Lung (tissue), 12 donors: ENCODE results near the gene GPR62. TPM values are rescaled to one million over a fixed set of nuclear protein-coding genes. Genes with fewer than 3 reads are reported as not detected.

ENCODE experiments used
- ATAC-seq: fragments of 200-7000 bp; cut with Tn5 transposase; one replicate; pipeline ENCODE4 v1.9.1; 2020; ENCODE audit warnings: moderate number of reproducible peaks; ENCODE audit not compliant: insufficient read depth, low FRiP score
- DNase-seq, 3 donors: peaks; one replicate each; pipeline ENCODE4 v3.0.0-alpha.2; 2013 to 2017
- H3K27ac ChIP-seq, 2 donors: one replicate each; pipeline ENCODE4 v1.5.1; 2013; ENCODE audit warnings: mild to moderate bottlenecking in 2 of 2, moderate library complexity in 2 of 2, control low read depth in 1 of 2, inconsistent platforms in 1 of 2, low read depth in 1 of 2, low read length in 1 of 2
- H3K27me3 ChIP-seq, 3 donors: one replicate each; pipeline ENCODE4 v1.5.1; 2013; ENCODE audit warnings: low read length in 2 of 3; ENCODE audit not compliant: control insufficient read depth in 3 of 3, insufficient read depth in 3 of 3
- H3K36me3 ChIP-seq, 4 donors: one replicate each; pipeline ENCODE4 v1.5.1; 2013; ENCODE audit warnings: low read length in 4 of 4, mild to moderate bottlenecking in 1 of 4, moderate library complexity in 1 of 4; ENCODE audit not compliant: control insufficient read depth in 4 of 4, insufficient read depth in 4 of 4
- H3K4me1 ChIP-seq, 5 donors: one replicate each; pipeline ENCODE4 v1.5.1; 2013; ENCODE audit warnings: low read length in 5 of 5, mild to moderate bottlenecking in 2 of 5, moderate library complexity in 1 of 5; ENCODE audit not compliant: control insufficient read depth in 5 of 5, insufficient read depth in 5 of 5
- H3K4me3 ChIP-seq: one replicate; pipeline ENCODE4 v1.5.1; 2013; ENCODE audit warnings: mild to moderate bottlenecking, control low read depth, moderate library complexity
- H3K9ac ChIP-seq, 2 donors: one replicate each; pipeline ENCODE4 v1.5.1; 2013; ENCODE audit warnings: low read length in 2 of 2, control low read depth in 1 of 2; ENCODE audit not compliant: insufficient read depth in 1 of 2
- H3K9me3 ChIP-seq, 4 donors: one replicate each; pipeline ENCODE4 v1.5.1; 2013; ENCODE audit warnings: low read length in 3 of 4, mild to moderate bottlenecking in 1 of 4, moderate library complexity in 1 of 4; ENCODE audit not compliant: control insufficient read depth in 4 of 4, insufficient read depth in 3 of 4
- WGBS, 2 donors: extraction: QIAGEN DNeasy Blood & Tissue Kit; methylation state at CpG; one replicate each; pipeline ENCODE4 v1.1.7; 2013; 5-methylcytosine and 5-hydroxymethylcytosine counted together
- polyA plus RNA-seq, 2 donors: library from polyadenylated mRNA; stranded (reverse); fragments of 200-250 nt; gene quantifications; one replicate each; pipeline ENCODE4 v1.2.1, GENCODE V29; 2013
- total RNA-seq, 2 donors: library from RNA; depleted of rRNA in 1 of 2; stranded (reverse); fragments of >200 nt in 1 of 2; gene quantifications; one replicate each; pipeline ENCODE4 v1.2.1, GENCODE V29; 2014 to 2021
- TF ChIP-seq, protein P1 (sequence below): IDR thresholded peaks from 2 replicates; pipeline ENCODE4 v1.5.1; 2012; ENCODE audit warnings: mild to moderate bottlenecking; ENCODE audit errors: control extremely low read depth, extremely low read depth
- donor health status: control.
- donor health status: control.
- donor health status: Bipolar disorder and iron deficiency.
- donor health status: healthy.
- donor health status: DM: yes; HTN: yes; CAD: no.

Gene GPR62
- total and polyA plus RNA-seq, 4 donors = 0.05 to 0.15 TPM; not detected in 2

DNA sequence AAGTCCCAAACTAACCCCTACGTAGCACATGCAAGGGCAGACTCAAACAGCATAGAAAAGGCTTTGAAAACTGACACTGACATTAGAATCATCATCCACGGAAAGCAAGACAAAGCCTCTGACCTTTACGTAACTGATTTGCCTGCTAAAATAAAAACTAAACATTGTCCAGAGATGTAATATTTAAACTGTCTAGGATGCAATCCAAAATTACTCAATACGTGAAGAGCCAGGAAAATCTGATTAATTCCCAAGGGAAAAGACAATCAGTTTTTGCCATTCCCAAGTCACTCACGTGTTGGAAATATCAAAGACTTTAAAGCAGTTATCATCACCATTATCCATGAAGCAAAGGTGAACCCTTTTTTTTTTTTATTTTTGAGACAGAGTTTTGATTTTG lies 38.8 kb upstream of the GPR62 start:
- no peaks in the 10 kb centered on the region for H3K4me1 ChIP-seq
- DNase-seq (no peak), ATAC-seq (no peak)
- H3K27ac ChIP-seq = no peak overlapping the region
- no peak overlapping the region for H3K9ac ChIP-seq
- TF ChIP-seq, protein P1, sequence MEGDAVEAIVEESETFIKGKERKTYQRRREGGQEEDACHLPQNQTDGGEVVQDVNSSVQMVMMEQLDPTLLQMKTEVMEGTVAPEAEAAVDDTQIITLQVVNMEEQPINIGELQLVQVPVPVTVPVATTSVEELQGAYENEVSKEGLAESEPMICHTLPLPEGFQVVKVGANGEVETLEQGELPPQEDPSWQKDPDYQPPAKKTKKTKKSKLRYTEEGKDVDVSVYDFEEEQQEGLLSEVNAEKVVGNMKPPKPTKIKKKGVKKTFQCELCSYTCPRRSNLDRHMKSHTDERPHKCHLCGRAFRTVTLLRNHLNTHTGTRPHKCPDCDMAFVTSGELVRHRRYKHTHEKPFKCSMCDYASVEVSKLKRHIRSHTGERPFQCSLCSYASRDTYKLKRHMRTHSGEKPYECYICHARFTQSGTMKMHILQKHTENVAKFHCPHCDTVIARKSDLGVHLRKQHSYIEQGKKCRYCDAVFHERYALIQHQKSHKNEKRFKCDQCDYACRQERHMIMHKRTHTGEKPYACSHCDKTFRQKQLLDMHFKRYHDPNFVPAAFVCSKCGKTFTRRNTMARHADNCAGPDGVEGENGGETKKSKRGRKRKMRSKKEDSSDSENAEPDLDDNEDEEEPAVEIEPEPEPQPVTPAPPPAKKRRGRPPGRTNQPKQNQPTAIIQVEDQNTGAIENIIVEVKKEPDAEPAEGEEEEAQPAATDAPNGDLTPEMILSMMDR = no peak
- no peak overlapping the region for H3K4me3 ChIP-seq
- H3K27me3 ChIP-seq = no peaks in the 10 kb centered on the region
- 64 to 68% methylated on average over 5 of the region's 5 CpGs for WGBS, 2 donors
- H3K36me3 ChIP-seq = no peaks in the 10 kb centered on the region
- no peaks in the 10 kb centered on the region for H3K9me3 ChIP-seq

DNA sequence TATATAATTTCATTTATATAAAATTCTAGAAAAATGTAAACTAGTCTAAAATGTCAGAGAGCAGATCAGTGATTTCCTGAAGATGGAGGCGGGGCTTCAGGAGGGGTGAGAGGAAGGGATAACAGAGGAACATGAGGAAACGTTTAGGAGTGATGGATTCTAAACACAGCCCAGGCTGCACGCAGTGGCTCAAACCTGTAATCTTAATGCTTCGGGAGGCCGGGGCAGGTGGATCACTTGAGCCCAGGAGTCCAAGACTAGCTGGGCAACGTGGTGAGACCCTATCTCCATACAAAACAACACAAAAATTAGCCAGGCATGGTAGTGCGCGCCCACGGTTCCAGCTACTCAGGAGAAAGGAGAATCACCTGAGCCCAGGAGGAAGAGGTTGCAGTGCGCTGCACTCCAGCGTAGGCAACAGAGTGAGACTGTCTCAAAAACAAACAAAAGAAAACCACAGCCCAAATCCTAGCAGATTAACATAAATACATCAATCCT lies 34.1 kb upstream of the GPR62 start:
- Histone ChIP-seq H3K9me3 (no peaks in the 10 kb centered on the region), H3K4me1 (no peaks in the 10 kb centered on the region), H3K27ac (no peak overlapping the region), H3K36me3 (no peaks in the 10 kb centered on the region), H3K27me3 (no peaks in the 10 kb centered on the region), H3K4me3 (no peak overlapping the region), H3K9ac (no peak overlapping the region)
- TF ChIP-seq, protein P1 = no peak
- WGBS, 2 donors = 79 to 82% methylated on average over 11 of the region's 11 CpGs
- DNase-seq = no peak
- no peak for ATAC-seq

DNA sequence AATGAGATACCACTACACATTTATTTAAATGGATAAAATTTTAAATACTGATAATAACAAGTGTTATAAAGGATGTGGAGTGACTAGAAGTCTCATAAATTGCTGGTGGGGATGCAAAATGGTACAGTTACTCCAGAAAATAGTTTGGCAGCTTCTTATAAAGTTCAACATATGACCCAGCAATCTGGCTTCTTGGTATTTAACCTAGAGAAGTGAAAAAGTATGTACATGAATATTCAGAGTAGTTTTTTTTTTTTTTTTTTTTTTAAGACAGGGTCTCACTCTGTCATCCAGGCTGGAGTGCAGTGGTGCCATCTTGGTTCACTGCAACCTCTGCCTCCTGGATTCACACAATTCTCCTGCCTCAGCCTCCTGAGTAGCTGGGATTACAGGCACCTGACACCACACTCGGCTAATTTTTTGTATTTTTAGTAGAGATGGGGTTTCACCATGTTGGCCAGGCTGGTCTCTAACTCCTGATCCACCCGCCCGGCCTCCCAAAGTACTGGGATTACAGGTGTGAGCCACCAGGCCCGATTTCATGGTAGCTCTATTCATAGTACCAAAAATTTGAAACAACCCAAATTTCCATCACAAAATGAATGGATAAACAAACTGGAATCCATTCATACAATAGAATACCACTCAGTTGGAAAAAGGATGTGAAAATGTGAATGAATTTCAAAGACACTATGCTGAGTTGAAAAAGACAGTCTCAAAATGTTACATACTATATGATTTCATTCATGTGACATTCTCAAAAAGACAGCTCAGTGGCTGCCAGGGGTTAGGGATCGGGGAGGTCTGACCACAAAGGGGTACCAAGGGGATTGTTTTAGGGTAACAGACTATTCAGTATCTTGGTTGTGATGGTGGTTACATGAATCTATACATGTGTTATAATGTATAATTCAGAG lies 27.9 kb upstream of the GPR62 start:
- H3K36me3 ChIP-seq = peaks cover 0 to 8% (median 0%) of the 10 kb centered on the region in 4 donors
- TF ChIP-seq, protein P1 = no peak
- H3K4me1 ChIP-seq = no peaks in the 10 kb centered on the region
- H3K9ac ChIP-seq = no peak overlapping the region
- no peaks in the 10 kb centered on the region for H3K27me3 ChIP-seq
- DNase-seq (no peak), ATAC-seq (no peak)
- 94 to 97% methylated on average over 5 of the region's 5 CpGs for WGBS, 2 donors
- no peak overlapping the region for H3K27ac ChIP-seq
- H3K4me3 ChIP-seq = no peak overlapping the region
- H3K9me3 ChIP-seq = no peaks in the 10 kb centered on the region
